NCI-H1105 (cell line): ENCODE data around the gene SLC22A15.
"Not testable (repeated sequence)": the region's sequence is repeated elsewhere in the genome, so short reads cannot be mapped to it uniquely, and the experiment has no call there.

ENCODE experiments used
- DNase-seq: peaks from one replicate; lab custom pipeline; 2025; lab: John Stamatoyannopoulos, UW

The SLC22A15 gene

DNA sequence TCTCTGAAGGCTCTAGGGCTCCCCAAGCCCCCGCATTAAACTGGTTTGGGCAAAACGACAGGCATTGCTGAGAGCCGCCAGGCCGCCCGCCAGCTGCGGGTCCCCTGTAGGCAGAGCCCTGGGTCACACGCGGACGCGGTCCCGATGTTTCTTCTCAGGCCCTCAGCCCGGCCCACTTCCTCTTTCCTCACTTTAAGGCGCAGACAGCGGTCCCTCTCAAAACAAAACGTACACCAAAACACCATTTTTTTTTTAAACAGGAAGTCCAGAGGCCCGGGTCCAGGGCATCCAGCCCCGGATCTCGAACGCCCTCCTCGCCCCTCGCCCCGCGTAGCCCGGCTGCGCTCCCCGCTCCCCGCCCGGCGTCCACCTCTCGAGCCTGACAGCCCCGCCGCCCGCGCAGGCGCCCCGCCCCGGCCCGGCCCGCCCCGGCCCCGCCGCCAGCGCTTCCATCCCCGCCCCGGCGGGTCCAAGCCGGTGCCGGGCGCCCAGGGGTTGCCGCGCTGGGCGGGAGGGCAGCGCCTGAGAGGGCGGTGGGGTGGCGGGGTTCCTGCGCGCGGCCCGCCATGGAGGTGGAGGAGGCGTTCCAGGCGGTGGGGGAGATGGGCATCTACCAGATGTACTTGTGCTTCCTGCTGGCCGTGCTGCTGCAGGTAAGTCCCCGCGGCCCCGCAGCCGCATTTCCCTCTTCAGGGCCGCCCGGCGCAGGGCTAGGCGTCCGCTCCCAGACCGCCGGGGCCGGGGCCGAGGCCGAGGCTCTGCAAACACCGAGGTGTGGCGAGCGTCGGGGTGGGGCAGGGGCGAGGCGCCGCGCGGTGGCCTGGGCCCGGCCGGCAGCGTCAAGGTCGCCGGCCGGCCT lies at the start of gene SLC22A15:
TSS of gene SLC22A15 (plus strand) at position 452 of the 859 bp plus-strand sequence. CDS start at position 567, 115 bp downstream.
- no peak for DNase-seq

DNA sequence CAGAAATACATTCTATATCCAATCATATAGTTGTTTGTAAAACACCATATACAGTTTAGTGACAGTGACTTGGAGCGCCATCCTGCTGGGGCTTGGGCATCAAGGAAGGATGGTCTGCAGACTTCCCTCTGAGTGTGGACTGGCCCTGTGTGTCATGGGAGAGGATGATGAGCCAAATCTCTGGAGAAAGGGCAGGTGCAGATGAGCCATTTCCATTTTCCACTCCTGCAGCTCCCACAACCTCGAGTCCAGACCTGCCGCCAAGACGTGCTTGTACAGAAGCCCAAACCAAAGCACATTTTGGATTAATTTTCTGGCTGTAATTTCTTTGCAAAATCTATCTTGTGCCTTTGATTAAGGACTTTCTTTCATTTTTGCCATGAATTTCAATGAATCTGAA lies 48.3 kb upstream of the SLC22A15 start:
- DNase-seq, result no peak

DNA sequence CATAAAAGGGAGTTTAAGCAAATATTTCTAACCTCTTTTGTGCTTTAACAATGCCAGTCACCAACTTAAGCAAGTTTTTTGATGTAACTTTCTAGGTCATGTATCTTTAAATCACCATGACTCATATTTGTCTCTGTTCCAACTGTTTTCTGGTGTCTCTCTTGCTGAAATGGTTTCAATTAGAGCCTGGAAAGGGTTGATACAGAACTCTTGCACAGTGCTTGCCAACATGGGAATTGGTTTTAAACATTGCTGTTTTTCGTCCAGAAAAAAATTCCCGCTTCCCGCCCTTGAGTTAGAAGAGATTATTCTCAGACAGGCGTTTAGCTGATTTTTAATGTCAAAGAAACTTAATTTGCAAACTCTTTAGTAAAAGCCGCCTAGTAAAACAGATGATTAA lies 46.4 kb upstream of the SLC22A15 start:
- DNase-seq, result no peak

DNA sequence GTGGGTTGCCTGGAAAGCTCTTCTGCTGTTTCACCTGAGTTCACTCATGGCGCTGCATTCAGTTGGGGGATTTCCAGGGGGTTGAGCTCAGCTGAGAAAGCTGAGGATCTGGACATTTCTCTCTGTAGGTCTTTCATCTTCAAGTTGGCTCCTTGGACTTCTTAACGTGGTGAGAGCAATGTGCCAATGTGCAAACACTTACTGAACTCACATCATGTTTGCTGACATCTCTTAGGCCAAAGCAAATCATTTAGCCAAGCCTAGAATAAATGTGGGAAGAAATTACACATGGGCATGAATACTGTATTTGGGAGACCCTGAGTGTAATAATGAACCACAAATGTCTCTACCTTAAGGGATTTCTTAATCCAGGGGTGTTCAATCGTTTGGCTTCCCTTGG lies 42.7 kb upstream of the SLC22A15 start:
- no peak for DNase-seq

DNA sequence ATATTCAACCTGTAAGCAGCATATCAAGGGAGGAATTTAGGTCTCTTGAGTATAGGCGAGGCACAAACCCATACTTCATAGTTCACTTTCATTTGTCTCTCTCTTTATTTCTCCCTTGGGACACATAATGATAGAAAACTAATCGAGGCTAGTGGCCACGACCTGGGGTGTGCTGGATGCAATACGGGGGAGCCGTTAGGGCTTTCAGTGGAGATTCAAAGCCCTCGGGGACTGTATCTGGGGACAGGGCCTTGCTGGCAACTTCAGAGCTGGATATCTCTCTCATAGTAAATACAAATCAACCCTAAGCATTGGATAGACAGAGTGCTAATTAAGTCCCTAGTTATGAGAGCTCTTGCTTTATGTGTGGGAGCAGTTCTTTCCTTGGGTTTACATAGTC lies 36.9 kb upstream of the SLC22A15 start:
- DNase-seq, result no peak

DNA sequence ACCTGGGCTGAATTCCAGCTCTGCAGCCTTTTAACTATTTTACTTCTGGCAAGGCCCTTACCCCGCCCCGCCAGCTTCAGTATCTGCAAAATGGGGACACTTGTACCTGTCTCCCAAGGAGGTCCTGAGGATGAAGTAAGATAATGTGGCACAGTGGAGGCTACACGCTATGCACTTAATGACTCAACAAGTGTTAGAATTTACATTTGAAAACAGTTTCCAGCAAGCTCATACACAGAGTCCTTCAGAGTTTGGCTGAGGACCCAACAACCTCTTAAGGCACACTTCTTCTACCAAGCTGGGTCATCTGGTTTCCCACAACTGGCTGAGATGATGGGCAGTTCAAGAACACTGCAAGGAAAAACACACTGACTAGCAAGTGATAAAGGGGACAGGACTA lies 30.2 kb upstream of the SLC22A15 start:
- DNase-seq, result no peak

DNA sequence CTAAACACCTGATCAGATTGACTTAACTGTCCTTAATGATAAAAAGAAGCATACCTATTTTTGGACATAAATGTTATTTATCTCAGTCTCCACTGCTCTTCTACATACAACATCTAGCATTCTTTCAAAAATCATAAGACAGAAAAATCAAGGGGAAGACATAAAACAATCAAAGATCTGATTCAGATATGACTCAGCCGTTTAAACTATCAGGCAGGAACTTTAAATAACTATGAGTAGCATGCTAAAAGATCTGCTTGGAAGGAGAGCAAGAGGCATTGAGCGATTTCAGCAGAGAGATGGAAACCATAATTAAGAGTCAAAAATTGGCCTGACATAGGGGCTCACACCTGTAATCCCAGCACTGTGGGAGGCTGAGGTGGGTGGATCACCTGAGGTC lies 27.2 kb upstream of the SLC22A15 start:
- DNase-seq, result no peak

DNA sequence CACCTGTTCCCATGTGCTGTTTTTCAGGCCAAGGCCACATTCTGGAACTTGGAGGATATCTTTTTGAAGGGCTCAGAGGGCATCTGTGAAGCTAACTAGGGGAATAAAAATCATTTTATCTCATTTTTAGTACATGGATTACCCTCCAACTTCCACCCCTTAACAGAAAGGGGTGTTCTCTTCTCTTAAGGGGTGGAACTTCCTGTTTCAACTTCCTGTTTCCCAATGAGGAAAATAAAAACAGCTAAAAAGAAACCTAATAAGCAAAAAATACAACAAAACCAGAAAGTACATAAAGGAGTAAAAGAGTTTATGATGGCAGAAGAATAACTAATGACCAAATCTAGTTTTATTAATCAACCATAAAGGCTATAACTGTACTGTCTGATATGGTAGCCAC lies 24.8 kb upstream of the SLC22A15 start:
- no peak for DNase-seq

DNA sequence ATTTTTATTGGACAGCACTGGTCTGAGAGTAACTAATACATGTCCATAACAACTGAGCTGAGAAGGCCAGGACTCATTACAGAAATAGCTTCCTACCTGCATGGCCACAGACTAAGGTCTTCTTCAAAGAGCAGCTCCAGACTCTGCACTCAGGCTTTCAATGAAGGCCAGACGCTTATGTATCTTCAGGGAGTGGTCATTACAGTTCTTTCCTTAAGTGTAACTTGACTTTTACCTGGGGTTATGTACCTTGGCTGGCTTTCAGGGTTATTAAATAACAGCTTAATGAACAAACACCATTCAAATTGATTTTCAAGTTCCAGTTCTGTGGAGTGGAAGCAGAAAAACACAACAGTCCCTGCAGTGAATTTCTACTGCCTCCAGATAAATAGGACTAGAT lies 23.8 kb upstream of the SLC22A15 start:
- DNase-seq, result no peak

DNA sequence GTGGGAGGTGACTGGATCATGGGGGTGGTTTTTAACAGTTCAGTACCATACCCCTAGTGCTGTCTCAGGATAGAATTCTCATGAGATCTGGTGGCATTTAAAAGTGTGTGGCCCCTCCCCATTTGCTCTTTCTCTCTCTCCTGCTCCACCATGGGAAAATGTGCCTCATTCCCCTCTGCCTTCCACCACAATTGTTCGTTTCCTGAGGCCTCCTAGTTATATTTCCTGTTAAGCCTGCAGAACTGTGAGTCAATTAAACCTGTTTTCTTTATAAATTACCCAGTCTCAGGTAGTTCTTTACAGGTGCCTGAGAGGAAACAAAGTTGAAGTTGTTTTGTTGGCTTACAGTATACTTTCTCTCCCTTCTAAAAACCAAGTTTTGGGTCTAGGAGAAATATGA lies 23.1 kb upstream of the SLC22A15 start:
- DNase-seq, result no peak

DNA sequence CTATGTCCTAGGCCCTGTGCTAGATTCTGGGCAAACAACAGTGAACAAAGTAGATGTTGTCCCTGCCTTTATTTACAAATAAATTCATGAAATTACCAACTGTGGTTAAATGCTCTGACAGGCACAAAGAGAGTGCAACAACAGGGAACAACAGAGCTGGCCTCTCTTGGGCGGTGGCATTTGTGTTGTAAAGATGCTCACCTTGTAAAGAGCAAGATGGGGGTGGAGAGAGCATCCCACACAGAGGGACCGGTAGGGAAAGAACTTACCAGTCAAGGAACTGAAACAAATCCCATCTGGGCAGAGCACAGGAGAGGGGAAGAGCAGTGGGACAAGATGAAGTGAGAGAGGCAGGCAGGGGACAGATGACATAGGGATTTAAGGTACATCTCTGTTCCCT lies 21.6 kb upstream of the SLC22A15 start:
- no peak for DNase-seq

DNA sequence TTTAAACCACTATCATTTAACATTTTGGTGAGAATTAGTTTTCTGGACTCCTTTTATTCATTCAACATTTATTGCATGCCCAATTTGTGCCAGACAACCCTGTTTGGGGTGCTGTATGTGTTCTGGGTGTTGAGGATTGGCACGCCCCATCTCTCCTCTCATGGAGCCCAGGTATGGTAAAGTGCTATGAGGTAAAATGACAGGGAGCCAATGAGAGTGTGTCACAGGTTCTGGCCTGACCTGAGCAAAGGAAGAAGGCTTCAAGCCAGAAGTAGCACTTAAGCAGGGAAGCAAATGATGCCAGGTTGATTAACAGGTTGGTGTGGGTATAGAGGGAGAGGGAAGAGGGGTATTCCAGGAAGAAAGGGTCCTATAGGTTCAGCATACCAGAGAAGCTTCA lies 21.1 kb upstream of the SLC22A15 start:
- DNase-seq, result no peak

DNA sequence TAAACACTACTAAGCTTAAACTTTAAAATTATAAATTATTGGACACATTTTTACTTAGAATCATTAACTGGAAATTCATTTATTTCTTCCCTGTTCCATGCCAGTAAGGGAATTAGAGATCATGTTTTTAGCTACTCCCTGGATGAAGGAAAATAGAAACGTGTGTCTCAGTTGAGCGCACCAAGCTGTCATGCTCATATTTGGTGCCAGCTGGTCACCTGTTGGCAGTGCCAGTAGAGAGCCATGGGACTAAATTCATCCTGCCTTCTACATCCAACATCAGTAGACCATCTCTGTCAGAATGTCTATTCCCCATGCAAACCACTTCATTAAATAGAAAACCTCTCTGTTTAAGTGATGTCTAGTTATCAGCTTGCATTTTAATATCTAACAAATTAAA lies 17.4 kb upstream of the SLC22A15 start:
- DNase-seq, result no peak

DNA sequence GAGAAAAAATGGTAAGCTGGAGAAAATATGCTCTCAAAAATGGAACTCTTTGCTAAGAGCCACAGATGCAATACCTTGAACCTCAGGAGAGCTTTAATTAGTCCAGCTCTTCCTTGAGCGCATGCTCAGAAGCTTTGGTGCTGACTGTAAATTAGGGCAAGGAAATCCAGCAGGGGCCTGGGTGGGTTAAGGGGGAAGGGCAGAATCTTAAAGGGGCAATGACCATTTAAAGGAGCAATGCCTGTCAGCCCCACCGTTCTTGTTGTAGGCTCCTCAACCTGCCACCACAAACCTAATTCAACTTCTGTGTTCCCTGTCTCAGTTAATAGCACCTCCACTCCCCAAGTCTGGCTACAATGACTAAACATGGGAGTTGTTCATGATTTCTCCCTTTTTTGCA lies 6.8 kb upstream of the SLC22A15 start:
- DNase-seq, result no peak

DNA sequence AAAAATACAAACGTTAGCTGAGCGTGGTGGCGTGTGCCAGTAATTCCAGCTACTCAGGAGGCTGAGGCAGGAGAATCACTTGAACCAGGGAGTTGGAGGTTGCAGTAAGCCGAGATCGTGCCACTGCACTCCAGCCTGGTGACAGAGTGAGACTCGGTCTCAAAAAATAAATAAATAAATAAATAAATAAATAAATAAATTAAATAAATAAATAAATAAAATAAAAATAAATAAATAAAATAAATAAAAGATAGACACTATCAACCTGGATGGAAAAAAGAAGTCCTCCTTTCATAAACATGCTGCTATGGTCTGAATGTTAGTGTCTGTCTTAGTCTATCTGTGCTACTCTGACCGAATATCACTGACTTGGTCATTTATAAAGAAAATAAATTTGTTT lies 4.5 kb upstream of the SLC22A15 start:
- DNase-seq, result not testable (repeated sequence)

DNA sequence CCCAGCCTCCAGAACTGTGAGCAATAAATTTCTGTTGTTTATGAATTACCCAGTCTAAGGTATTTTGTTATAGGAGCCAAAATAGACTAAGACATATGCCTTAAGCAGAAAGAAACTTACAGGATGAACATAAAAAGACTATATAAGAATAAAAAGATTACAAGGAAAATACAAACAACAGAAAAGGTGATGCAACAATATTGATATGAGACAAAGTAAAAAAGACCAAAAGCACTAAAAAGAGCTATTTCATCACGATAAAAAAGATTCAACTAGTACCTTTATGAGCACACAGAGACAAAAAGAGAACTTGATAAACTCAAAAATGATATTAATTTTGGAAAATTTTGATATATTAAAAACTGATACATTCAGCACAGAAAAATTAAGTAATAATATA lies 3.2 kb upstream of the SLC22A15 start:
- DNase-seq, result no peak

DNA sequence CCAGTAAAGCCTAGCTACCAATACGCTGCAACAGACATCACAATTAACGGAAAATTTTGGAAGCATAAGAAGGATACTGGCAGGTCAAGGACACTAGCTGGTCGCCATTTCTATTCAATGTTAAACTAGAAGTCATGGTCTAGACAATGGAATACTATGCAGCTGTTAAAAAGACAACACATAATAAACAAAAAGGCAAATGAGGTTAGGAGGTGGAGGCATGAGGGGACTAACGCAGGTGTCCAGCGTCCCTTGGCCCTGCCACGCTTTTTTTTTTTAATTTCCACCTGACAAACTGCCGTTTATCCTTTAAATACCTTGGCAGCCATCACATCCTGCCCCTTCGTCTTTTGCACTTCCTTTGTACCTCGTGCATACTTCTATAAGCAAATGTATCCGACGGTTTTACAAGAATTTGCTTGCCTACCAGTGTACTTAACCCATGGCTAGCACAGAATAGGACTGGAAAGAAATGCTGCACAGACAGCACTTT lies 698 bp upstream of the SLC22A15 start:
- DNase-seq, result no peak

DNA sequence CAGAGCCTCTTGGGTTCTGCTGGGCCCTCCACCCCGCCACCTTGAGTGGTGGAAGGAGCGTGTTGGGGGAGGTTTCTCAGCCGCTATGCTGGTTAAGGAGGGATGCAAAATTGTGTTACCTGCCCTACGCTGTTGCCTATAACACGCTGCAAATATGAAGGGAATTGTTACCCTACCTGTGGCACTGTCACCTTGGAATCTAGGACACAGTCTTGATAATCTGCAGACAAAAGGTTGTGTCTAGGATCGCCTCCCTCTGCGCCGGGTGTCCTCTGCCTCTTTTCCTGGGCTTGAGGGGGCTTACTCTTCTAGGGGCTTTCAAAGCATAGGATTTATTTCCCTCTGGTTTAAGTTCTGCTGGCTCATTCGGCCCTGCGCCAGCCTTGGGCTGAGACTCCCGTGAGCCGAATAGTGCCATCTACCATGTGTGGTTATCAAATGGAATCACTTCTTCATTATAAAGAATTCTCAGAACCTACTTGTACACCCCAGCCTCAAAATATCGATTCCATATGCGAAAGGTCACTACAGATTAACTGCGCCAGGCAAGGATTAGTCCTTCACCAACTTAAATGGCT lies 697 bp downstream of the SLC22A15 start:
- DNase-seq, result no peak

DNA sequence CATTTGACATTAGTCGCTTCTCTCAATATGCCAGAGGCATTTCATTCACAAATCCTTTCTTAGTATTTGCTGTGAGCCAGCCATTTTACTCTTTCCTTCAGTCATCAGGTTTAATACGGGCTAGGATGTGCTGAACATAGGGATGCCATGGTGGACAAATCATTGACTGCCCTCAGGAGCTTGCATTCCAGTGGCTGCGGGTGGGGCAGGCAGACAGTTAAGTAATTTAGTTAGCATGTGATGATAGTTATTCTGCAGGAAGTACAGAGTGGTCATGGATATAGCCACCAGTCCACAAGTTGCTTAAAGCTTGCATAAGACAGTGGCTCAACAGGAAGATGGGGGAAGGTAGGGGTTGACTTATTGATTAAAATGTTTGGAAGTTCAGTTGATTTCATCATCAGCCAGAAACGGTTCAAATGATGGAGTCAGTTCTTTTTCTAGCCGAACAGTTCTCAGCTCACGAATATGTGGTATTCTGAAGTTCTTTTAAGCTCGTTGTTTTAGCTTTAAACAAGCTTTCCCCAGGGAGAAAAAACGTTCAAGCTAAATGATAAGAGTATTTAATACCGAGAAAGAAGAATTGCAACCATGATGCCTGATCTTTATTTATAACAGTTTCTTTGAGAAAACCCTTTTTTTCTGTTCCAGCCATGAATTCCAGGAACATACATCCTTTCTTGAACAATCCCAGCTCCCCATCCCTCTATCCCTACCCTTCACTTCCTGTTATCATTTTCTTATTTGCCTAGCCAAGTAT lies 1.4 kb downstream of the SLC22A15 start:
- DNase-seq, result no peak

DNA sequence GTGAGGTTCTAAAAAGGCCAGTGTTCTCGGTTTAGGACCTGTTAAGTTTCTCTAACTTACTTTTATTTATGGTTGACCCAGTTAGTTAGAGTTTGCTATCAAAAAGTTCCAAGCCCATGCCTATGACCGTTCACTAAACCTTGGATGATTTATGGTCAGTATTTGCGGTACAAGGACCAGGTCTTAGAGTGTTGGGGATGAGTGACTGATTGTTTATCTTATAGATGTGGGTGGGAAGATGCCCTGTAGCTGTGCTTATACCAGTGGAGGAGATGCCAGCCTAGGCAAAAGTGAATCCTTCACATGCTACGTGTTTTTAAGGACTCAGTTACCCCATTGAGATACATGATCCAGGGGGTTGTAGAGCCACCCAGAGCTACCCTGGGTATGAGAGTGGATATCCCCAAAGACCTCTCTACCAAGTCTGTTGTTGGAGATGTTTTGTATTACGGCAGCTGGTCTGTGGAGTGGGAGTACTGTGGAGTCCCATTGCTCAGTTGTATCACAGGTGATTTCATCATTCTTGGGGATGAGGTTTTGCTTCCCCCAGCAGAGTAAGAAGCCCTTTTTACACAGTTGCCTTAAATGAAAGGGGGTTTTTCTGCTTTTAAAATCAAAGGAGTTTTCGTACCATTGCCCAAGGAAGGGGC lies 2.1 kb downstream of the SLC22A15 start:
- no peak for DNase-seq

DNA sequence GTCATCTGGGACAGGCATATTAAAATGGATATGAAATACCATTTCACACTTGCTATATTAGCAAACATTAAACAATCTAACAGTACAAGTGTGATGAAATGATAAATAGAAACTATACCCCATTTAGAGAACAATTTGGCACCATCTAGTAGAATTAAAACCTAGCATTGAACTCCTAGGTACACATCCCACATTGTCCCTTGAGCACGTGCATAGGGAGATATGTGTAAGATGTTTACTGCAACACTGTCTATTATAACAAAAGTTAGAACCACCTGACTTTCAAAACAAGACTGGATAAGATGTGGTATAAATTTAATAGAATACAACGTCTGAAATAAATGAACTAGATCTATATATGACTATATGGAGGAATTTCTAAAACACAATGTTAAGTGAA lies 3.8 kb downstream of the SLC22A15 start:
- no peak for DNase-seq
